ENCODE results near the gene MLLT10. TPM values are rescaled to one million over a fixed set of nuclear protein-coding genes. Genes with fewer than 3 reads are reported as not detected.

MLLT10 gene
- total and polyA plus RNA-seq, 10 of the 15 experiments (the other 5 are each of a cell fraction or from before 2014, with no cell fraction given) = 8.7 to 61.1 (median 28.5) TPM

- WGBS (ENCODE audit: insufficient coverage, insufficient replicate concordance, low lambda C conversion rate, missing lambda C conversion rate) = 24% methylated on average over 9 of the region's 9 CpGs
- no peaks in the 10 kb centered on the region for H3K9me3 ChIP-seq (replicated peaks; ENCODE audit: control insufficient read depth, insufficient read depth, low read length)
- BruUV-seq (replicated peaks) = no TSS peak
- peaks cover 15% of the 10 kb centered on the region for H3K4me1 ChIP-seq (ENCODE audit: control insufficient read depth, insufficient read depth, low read length)
- ChIA-PET POLR2A (no interaction called here), RAD21 (ENCODE audit: unreplicated experiment) (interaction anchor here (1.0 to 5.2 kb wide), 5 partner anchors 57 to 510 kb away, joined by 3 to 20 read pairs (median 3); partner anchors contain the start of gene DNAJC1), SMC1A (ENCODE audit: uncharacterized antibody, unreplicated experiment) (interaction anchor here (0.9 to 3.1 kb wide), 6 partner anchors 22 to 231 kb away, joined by 3 to 15 read pairs (median 4); no protein-coding TSS in a partner anchor), CTCF (interaction anchor here (0.6 to 5.6 kb wide), 9 partner anchors 21 to 519 kb away, joined by 3 to 66 read pairs (median 3); no protein-coding TSS in a partner anchor)
- no peak overlapping the region for H3K9ac ChIP-seq (ENCODE audit: control insufficient read depth, insufficient read depth, low read length)
- peak overlapping the region; percentile 87; the same call in 1 of the 2 replicates for H2AFZ ChIP-seq (ENCODE audit: control insufficient read depth, low read depth, low read length)
- H3K27me3 ChIP-seq (replicated peaks in 1 of 2; ENCODE audit: control insufficient read depth in 2 of 2, insufficient read depth in 2 of 2, low read length in 1 of 2) = peaks cover 0 to 14% of the 10 kb centered on the region in 2 experiments; a peak in 3 of 4 replicates
- in situ Hi-C loops (cut with MboI) (loop anchor here (25.0 kb wide), 2 partner anchors 206 to 1519 kb away; no protein-coding TSS in a partner anchor), intact Hi-C loops (cut with micrococcal nuclease; ENCODE audit: unreplicated experiment) (loop anchor here (2.0 to 10.0 kb wide), 2 partner anchors 239 to 821 kb away; partner anchors contain the start of gene COMMD3)
- peak overlapping the region; percentile 100 for H3K4me2 ChIP-seq (ENCODE audit: control insufficient read depth, insufficient read depth)
- no peaks in the 10 kb centered on the region for H3K79me2 ChIP-seq (ENCODE audit: control insufficient read depth, insufficient read depth, low read length)
- FAIRE-seq (no peak), ATAC-seq (no peak), DNase-seq (ENCODE audit: low read depth, low spot score) (no peak)
- H4K20me1 ChIP-seq (ENCODE audit: control insufficient read depth, insufficient read depth) = no peaks in the 10 kb centered on the region
- peak overlapping the region; percentile 65; the same call in 1 of the 2 replicates for H3K4me3 ChIP-seq
- H3K27ac ChIP-seq (ENCODE audit: control insufficient read depth, insufficient read depth) = no peak overlapping the region
- no peaks in the 10 kb centered on the region for H3K36me3 ChIP-seq (ENCODE audit: control insufficient read depth in 2 of 2, insufficient read depth in 2 of 2, low read length in 1 of 2)
- TF ChIP-seq, protein P1, sequence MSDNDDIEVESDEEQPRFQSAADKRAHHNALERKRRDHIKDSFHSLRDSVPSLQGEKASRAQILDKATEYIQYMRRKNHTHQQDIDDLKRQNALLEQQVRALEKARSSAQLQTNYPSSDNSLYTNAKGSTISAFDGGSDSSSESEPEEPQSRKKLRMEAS (IDR thresholded peaks at IDR 0.05; ENCODE audit: low read depth, low read length) = no peak
- TF ChIP-seq EZH2 (IDR thresholded peaks at IDR 0.05; ENCODE audit: borderline replicate concordance, control insufficient read depth, low read depth, low read length) (no peak), WRNIP1 (IDR thresholded peaks at IDR 0.05; ENCODE audit: borderline replicate concordance, low read depth, low read length) (no peak)
Observed at GRCh38 chr10:21493784-21494183, 40.2 kb upstream of the MLLT10 start.

All from GM12878 (cell line).